Left lobe of liver (tissue), 2 donors: ENCODE data around the gene ZDHHC11B. TPM values are rescaled to one million over a fixed set of nuclear protein-coding genes. Genes with fewer than 3 reads are reported as not detected.
"Not testable (repeated sequence)": the region's sequence is repeated elsewhere in the genome, so short reads cannot be mapped to it uniquely, and the experiment has no call there.

Experiments
- ATAC-seq: fragments of 200-7000 bp; cut with Tn5 transposase; one replicate; pipeline ENCODE4 v1.9.1; 2020; ENCODE audit warnings: mild to moderate bottlenecking, moderate library complexity
- DNase-seq: peaks from one replicate; pipeline ENCODE4 v3.0.0-alpha.2; 2020; ENCODE audit warnings: low spot score
- total RNA-seq: library from RNA; stranded (reverse); gene quantifications from one replicate; pipeline ENCODE4 v1.2.1, GENCODE V29; 2021
- donor health status: DM: no; HTN: no; CAD: no; lungs with moderate emphysema.
- donor health status: DM: no; HTN: yes; CAD: no.

The ZDHHC11B gene
- total RNA-seq, 1 donor from 2014 or later = 6.1 TPM

DNA sequence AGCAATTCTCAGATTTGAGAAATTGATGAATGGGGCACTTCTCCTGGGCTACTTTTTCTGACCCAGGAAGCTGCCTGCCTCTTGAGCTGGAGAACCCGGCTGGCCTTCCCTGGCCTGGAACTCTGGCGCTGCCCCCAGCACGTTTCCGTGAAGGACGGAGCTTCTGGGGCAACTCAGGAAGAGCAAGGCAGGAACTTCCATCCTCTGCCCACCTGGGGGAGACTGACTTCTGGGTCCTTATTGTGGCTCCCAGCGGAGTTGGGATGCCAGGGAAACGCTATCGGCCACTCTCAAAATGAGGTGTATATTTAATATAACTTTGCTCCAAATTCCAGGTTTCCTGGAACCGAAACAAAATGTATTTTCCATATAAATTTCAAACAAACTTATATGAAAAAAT is 57.4 kb downstream of the ZDHHC11B start:
- DNase-seq, ATAC-seq: not testable (repeated sequence)

DNA sequence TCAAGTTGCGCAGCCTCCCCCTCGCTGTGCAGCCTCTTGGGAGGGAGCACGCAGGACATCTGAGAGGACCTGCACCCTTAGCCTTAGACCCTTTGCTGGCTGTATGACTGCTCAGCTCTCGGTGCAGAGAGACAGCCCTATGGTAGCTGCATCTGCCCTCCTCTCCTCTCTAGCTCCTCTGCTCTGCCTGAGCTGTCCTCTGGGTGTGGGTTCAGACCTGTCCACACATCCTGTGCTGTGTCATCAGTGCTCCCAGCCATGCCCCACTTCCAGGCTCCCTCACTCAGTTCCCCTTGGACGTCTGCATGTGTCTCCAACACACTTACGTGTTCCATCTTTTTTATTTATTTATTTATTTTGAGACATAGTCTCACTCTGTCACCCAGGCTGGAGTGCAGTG is 60.7 kb downstream of the ZDHHC11B start:
- DNase-seq = not testable (repeated sequence)
- ATAC-seq = peak; percentile 37

DNA sequence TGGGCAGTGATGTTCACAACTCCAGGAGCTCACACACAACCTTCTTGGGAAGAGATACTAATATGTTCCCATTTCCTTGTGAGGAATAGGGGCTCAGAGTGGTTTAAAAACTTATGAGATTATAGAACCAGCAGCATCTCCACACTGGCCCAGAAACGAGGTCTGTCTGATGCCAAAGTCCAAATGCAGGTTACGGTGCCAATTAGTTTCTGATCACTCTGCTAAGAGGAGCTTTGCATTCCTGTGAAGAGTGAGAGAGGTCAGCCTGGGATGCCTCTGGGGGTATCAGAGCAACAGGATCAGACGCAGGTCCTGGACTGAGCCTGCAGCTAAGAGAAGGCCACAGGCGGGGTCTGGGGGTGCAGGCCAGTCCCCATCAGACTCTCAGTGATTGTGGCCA is 61.2 kb downstream of the ZDHHC11B start:
- ATAC-seq = peak; percentile 85
- DNase-seq = not testable (repeated sequence)

DNA sequence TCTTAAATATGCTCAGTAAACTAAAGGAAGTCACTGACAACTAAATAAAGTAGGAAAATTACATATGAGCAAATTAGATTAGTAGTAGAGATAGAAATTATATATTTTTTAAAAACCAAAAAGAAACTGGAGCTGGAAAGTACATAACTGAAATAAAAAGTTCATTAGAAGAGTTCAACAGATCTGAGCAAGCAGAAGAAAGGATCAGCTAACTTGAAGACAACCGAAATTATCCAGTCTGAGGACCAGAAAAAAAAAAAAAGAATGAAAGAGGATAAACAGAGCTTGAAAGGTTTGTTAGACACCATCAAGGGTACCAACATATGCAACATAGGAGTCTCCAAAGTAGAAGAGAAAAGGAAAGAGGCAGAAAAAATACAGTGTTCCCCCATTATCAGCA is 65.2 kb downstream of the ZDHHC11B start:
- ATAC-seq, DNase-seq: not testable (repeated sequence)

DNA sequence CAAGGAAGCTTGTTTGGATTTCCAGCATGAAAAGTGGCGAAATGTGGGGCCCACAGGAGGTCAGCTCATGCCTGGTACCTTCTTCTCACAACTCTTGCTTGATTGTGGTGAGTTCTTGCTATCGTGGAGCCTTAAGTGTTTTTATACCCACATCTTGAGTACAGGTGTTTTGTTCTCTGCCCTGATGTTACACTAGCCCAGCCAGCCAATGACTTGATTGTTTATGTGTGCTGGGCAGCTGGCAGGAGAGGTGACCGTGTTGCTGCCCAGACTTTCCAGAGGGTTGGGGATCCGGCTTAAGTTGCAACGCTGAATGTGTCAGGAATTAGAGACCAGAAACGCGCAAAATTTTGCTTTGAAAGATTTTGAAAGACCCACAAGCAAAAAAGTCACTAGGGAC is 67.4 kb downstream of the ZDHHC11B start:
- peak; percentile 71 for ATAC-seq
- peak; percentile 69 for DNase-seq

DNA sequence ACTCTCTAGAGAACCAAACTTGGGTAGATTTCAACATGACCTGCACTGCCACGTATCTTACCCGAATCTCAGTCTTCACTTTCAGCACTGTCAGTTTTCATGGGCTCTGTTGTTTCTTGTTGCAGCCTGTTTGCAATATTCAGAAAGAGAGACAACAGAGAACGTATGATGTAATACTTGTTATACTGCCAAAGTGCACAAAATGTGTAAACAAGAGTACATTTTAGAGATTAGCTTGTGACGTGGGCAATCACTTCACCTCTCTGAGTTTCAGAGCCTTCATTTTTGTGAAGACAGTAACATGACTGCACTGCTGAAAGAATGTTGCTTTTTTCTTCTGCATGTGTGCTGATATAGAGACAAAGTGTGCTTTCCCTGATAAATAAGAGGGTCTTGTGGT is 67.8 kb downstream of the ZDHHC11B start:
- ATAC-seq = peak; percentile 74
- not testable (repeated sequence) for DNase-seq

DNA sequence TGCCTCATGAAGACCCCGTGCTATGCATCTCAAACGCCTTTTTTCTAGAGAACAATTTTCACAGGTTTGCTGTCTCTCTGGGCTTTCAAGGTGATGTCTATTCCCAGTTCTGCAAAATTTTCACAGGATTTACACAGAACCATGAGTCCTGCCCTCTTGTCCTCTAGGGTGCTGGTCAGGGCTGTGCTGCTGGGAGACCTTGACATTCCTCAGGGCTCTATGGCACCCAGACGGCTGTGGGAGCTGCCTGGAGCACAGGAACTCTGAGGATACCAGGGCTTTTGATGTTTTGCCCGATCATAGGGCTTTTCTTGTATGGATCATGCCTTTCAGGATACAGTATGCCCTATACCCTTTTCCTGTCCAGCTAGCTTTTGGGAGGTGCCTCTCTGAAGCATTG is 68.9 kb downstream of the ZDHHC11B start:
- not testable (repeated sequence) for ATAC-seq, DNase-seq

DNA sequence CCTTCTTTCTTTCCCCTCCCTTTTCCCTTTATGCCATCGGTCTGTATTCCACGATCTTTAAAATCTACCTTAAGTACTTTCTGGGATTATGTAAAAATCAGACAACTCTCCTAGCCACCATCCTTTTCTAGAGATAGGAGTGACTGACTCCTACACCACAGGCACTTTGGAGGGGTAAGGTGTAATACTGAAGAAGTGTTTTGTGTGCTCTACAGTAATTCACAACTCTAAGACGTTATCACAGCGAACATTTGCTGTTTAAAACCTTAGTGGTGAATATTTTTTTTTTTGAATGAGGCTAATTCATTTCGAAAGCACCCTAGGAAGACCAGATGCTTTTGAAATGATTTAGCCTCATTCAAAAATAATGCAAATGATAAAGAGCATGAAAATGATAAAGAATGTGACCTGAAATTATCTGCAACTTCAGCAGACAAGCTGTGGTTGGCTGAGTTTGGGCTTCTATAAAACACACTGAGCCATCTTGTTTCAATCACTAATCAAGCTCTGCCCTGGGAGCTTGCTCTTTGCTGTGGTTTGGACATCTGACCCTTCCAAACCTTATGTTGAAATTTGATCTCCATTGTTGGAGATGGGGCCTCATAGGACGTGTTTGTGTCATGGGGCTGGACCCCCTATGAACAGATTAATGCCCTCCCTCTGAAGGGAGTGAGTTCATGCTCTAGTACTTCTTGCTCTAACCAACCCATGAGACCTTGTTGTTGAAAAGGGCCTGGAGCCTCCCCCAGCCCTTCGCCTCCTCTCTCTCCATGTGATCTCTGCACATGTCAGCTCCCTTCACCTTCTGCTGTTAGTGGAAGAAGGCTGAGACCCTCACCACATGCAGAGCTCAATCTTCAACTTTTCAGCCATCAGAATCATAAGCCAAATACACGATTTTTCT is 70.1 kb downstream of the ZDHHC11B start:
- DNase-seq = not testable (repeated sequence)
- ATAC-seq = peak; percentile 0

DNA sequence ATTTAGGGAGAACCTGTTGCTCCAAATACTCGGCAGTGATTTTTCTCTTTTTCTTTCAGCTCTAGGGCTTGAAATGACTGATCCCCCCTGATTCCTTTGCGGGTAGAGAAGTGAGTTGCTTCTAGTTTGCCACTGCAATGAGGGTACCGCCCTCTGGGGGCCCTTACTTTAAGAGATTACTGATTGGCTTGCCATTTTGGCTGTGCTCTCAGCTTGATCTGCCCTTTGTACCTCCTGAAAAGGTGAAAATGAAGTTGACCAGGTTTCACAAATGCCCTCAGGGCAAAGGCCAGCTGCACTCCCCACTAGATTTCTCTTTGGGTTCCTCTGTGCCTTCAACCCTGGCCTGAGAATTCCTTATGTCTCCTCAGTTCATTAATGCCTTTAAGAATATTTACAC is 70.8 kb downstream of the ZDHHC11B start:
- peak; percentile 76 for ATAC-seq
- DNase-seq = peak; percentile 80

DNA sequence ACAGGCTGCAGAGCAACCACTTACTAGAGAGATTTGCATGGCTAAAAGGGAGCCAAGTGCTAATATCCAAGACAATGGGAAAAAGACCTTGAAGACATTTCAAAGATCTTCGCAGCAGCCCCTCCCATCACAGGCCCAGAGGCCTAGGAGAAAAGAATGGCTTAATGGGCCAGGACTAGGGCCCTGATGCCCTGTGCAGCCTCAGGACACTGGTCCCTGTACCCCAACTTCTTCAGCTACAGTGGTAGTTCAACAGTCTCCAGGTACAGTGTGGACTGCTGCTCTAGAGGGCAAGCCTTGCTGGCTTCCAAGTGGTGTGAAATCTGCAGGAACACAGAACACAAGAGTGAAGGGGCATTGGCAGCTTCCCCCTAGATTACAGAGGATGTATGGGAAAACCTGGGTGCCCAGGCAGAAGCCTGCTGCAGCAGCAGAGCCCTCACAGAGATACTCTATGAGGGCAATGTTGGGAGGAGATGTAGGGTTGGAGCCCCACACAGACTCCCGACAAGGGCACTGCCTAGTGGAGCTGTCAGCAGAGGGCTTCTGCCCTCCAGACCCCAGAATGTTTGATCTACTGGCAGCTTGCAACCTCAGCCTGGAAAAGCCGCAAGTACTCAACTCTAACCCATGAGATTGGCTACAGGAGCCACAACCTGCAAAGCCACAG is 75.5 kb downstream of the ZDHHC11B start:
- not testable (repeated sequence) for ATAC-seq

DNA sequence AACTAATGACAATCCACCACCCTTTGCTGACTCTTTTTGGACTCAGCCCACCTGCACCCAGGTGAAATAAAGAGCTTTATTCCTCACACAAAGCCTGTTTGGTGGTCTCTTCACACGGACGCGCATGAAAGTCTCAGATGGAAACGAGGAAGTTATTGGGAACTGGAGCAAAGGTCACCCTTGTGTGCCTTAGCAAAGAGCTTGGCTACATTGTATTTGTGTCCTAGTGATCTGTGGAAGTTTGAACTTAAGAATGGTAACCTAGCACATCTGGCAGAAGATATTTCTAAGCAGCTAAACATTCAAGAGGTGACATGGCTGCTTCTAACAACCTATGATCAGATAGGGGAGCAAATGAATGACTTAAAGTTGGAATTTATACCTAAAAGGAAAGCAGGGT is 76.2 kb downstream of the ZDHHC11B start:
- not testable (repeated sequence) for ATAC-seq, DNase-seq

More for the DNA sequence above, 75.5 kb downstream of the ZDHHC11B start:
- DNase-seq = not testable (repeated sequence)

DNA sequence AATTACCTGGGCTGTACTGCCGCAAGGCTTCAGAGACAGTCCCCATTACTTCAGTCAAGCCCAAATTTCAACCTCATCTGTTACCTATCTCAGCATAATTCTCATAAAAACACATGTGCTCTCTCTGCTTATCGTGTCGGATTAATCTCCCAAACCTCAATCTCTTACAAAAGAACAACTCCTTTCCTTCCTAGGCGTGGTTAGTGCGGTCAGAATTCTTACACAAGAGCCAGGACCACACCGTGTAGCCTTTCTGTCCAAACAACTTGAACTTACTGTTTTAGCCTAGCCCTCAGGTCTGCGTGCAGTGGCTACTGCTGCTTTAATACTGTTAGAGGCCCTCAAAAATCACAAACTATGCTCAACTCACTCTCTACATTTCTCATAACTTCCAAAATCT is 78.4 kb downstream of the ZDHHC11B start:
- DNase-seq, ATAC-seq: not testable (repeated sequence)

DNA sequence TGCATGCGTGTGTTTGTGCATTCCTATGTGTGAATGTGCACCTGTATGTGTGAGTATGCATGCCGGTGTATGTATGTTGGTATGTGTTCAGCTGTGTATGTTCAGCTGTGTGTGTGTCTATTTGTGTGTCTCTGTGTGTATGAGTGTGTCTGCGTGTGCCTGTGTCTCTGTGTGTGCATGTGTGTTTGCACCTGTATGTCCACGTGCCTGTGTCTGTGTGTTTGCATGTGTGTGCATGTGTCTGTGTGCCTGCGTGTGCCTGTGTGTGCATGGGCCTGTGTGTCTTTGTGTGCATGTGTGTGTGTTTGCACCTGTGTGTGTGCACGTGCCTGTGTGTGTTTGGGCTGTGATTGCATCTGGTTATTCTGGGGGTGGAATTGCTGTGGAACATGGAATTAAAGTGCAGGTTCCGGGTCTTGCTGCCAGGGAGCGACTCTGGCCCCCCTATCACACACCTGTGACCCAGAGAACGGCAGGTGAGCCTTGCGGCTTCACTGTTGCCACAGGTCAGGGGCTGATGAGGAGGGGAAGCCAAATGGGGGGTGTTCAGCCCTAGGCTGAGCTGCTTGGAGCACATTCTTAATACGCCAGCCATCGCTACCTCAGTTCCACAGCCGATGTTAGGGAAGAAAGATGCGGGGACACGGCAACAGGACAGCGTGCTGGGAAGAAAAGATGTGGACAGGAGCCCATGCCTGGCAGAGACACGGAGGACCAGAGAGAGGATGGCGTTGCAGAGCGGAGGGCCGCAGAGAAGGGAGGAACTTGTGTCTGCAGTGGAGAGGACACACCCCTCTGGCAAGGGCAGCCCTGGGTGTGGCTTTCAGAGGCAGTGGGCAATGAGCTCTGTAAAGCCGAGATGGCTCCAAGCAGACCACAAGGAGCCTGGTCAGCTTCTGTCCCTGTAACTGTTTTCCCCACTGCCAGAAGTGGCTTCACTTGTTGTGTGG is 87.5 kb downstream of the ZDHHC11B start:
- not testable (repeated sequence) for ATAC-seq, DNase-seq

DNA sequence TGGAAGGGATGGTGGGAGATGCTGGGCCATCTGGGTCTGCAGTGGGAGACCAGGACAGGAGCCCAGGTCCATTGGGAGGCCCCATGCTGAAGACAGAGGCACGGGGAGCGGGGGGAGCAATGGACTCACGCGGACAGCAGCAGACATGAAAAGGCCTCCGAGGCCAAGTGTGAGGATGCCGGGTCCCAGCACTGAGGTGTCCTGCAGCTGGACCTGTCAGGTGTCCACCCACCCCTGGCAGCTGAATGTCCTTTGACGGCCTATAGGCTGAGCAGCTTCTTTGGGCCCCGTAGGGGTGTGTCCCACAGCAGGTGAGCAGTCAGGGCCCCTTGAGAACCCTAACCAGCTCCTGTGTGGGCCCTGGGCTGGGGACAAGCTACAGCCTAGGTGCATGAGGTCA is 88.3 kb downstream of the ZDHHC11B start:
- DNase-seq, ATAC-seq: not testable (repeated sequence)

DNA sequence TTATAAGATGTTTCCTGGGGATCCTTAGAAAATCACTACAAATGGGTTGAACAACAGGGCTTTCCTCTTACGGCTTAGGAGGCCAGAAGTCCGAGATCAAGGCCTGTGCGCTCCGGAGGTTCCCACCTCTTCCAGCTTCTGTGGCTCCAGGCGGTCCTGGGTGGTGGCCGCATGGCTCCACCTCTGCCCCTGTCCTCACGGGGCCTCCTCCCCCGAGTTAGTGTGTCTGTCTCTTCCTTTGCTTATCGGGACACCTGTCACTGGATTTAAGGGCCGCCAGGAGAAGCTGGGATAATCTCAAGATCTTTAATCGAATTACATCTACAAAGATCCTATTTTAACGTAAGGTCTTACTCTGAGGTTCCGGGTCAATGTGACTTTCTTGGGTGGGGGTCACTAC is 89.1 kb downstream of the ZDHHC11B start:
- not testable (repeated sequence) for DNase-seq, ATAC-seq

DNA sequence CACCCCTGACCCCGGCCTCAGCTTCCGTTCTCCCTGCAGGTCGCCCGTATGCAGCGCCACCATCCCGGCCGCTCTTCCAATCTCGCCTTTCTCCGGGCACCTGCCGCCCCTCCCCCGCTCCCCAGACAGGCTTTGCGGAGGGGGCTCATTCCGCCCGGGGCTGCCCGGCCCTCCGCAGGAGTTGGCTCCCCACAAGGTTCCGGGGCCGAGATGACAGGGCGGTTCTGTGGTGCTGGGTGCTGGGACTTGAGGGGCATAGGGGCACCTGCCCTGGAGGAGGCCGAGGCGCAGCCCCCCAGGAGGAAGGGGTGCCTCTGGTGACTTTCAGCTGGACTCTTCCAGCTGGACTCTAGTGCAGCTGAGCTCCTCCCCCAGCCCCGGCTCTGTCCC is 90.5 kb downstream of the ZDHHC11B start:
- DNase-seq = not testable (repeated sequence)
- peak; percentile 52 for ATAC-seq

DNA sequence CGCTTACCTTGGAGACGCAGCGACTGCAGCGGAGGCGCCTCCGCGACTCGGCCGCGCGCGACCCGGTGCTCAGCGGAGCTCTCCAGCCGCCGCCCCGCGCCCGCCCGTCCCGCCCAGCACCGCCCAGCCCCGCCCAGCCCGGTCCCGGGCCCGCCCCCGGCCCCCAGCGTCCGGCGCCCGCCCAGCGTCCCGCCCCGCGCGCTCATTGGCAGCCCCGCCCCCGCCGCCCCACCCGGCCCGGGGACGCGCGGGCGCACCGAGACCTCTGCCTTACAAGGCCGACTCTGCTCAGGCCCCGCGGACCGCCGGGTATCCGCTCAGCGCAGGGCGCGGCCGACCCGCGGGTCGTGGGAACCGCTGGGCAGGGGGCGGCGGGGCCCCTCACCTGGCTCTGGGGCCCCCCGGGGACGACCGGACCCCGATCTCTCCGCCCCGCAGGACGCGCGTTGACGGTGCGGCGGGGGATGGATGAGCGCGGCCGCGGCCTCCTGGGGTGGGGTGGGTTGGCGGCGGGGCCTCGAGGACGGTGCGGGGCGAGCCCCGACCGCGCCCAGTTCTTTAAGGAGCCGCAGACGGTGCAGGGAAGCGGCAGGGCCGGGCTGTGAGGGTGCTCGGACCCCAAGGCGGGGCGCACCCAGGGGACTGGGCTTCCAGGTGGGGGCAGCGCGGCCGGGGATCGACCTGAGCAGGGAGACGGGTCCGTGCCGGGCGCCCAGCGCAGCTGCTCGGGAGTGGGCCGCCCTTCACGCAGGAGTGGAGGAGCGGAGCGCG is 91.1 kb downstream of the ZDHHC11B start, which contains the start of gene TPPP:
Gene TPPP, minus strand, starts transcription at position 82 of the 771 bp plus-strand sequence. CDS start 15,292 bp downstream, outside the sequence.
- DNase-seq (peak; percentile 92), ATAC-seq (peak; percentile 92)

DNA sequence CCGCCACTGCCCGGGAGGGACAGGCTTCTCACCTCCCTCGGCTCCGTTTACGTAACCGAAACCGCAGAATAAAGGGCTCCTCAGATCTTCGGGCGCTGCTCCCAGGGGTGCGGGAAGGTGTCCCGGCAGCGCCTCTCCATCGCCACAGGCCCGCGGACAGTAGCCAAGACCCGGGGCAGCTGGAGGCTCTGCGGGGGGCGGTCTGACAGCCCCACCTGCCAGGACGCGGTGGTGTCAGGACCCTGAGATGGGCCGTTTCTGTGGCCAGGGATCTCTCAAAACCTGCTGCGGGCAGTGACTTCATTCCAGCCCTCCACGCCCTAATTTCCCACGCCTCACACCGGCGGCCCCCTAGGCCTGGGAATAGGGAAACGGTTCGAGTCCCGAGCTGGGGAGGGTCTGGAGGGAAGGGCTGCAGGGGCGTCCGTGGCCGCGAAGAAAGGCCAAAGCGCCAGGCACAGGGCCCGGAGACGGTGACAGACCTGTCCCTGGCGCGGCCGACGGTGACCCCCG is 91.9 kb downstream of the ZDHHC11B start:
- DNase-seq = not testable (repeated sequence)
- ATAC-seq = peak; percentile 27

DNA sequence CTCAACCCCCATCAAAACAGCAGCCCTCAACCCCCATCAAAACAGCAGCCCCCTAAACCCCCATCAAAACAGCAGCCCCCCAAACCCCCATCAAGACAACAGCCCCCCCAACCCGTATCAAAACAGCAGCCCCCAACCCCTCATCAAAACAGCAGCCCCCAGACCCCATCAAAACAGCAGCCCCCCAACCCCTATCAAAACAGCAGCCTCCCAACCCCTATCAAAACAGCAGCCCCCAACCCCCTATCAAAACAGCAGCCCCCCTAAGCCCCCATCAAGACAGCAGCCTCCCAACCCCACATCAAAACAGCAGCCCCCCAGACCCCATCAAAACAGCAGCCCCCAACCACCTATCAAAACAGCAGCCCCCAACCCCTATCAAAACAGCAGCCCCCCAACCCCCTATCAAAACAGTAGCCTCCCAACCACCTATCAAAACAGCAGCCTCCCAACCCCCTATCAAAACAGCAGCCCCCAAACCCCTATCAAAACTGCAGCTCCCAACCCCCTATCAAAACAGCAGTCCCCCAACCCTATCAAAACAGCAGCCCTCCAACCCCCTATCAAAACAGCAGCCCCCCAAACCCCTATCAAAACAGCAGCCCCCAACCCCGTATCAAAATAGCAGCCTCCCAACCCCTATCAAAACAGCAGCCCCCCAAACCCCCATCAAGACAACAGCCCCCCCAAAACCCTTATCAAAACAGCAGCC is 92.6 kb downstream of the ZDHHC11B start:
- no peak for DNase-seq

More for the DNA sequence above, 92.6 kb downstream of the ZDHHC11B start:
- ATAC-seq = no peak
